Activated CD4-positive, alpha-beta T cell treated with anti-CD3 and anti-CD28 coated beads, Interleukin-2, amount 50 U/mL, for 48 hours (primary cell): ENCODE measurements around the gene PLB1.
"Not testable (repeated sequence)": the region's sequence is repeated elsewhere in the genome, so short reads cannot be mapped to it uniquely, and the experiment has no call there.

ENCODE experiments used
- DNase-seq, 2 experiments: peaks; one replicate each; pipeline ENCODE4 v3.0.0-alpha.2; 2020

The PLB1 gene

DNA sequence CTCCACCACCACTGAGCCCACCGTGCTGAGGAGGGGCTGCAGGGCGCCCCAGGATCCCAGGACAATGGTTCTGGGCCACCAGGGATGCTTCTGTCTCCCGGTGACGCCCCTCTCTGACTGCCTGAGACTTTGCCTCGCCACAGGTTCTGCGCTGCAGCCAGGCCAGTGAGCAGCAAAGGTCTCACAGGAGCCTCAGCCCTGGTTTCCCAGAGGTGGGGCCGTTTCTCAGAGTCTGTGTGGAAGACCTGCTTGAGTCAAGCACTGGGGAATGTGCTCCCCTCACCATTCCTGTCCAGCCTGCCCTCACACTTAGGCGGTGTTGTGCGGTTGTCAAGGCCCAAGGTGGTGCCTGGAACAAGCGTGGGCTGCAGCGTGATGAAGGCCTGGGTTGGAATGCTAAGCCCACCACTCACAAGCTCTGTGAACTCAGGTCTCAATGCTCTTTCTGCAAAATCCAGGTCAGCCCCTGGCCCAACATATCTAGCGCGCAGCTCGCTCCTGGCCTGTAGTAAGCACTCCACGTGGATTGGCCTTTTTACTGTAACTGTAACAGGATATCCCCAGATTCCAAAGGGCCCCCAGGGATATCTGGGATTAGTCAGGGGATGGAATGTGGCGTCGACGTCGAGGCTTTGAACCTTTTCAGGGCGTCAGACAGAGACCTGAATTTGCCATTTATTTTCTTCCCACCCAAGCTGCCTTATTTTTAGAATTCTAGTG, 47.6 kb downstream of the PLB1 start:
- no peak for DNase-seq

DNA sequence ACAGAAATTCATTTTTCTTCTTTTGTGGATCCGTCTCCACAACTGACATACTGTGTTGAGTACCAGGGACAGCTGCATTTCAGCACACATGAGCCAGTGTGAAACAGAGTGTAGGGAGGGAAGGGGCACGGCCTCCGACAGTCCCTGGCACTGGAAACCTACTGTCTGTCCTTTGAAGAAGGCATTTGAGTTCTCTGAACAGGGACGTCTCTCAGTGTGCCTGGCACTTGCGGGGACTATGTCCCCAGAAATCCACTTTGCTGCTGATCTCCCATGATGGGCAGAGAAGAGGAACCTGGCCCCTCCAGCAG, 48.1 kb downstream of the PLB1 start:
- no peak for DNase-seq

DNA sequence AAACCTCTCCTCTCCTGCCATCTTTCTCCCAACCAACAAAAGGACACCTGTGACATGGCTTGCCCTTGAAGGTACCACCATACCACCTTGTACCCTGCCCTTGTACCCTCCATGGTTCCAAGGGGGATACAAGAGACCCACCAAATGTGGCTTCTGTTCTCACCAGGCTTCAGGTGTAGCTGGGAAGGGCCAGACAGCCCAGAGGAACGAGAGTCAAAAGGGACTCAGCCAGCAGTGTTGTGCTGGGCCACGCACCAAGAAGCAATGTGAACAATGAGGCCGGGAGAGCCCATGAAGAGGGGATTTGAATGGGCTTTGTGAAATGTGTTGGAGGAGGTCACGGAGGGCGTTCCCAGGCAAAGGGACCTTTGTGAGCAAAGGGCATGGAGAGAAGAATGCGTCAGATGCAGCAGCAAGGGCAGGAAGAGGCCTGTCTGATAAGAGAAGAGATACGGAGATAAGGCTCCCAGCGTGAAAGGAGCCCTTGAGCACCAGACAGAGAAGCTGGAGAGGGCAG, 48.6 kb downstream of the PLB1 start:
- DNase-seq = peak; percentile 23 to 29

DNA sequence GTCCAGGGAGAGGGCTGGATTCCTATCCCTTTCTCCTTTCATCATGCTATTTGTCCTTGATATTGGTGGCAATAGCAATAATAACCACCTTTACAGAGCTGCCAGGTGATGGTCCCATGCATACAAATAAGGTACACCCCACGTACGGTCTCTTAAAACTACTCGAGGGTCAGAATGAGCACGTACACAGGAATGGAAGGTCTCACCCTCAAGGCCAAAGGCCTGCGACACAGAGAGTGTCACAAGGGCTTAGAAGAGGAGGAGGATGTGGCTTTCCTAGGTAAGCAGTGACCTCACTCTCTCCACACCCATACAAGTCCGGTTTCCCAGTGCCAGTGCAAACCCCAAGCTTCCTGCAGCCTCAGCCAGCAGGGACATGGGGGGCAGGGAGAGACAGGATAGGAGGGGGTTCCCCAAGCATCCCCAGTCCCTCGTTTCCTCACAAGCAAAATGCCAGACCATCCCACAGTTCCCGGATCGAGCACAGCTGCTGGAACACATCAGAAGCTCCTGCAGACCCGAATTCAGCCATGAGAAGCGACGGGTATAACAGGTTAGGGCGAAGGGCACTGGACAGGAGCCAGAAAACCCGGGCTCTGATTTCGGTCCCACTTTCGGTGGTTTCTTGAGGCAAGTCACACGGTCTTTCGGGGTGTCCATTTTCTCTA, 49.2 kb downstream of the PLB1 start:
- DNase-seq = peak; percentile 31 to 43

DNA sequence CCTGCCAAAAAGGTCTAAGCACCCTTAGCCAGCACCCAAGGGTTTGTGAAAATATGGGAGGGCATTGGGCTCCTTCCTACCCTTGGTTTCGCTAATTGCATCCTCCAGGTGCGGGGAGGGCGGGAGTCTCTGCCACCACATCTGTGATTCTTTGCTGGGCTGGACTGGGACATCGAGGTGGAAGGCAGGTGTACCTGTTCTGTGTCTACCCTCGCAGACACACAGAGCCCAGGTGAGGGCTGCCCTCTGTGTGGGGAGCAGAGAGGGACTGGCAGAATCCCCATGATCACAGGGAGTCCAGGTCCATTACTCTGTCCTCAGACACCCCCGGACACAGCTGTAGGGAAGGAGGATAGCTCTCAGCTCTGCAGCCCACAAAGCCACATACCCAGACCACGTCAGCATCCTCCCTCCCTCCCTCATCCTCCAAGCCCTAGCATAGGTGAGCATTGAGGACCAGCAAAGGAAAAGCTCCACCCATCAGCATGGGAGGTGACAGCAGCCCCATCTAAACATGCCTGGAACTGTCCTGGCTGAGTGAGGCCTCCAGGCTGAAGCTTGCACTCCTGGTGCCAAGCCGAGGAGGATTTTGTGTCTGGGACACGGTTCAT, 49.8 kb downstream of the PLB1 start:
- peak; percentile 22 to 39 for DNase-seq

DNA sequence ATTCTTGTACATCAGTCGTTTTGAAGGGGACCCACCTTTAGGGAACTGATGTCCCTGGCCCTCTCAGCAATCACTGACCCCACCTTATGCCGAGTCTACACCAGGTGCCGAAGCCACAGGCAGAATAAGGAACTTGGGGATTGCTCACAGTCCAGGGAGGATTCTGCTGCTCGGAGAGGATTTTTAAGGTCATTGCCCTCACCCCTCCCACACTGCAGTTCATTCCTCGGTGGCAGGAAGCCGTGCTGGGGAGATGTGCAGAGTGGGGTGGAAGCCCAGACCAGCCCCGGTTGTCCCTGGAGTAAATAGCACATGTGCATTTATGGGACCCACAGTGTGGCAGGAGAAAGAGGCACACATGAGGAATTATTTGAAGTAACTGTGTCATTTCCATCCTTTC, 50.4 kb downstream of the PLB1 start:
- no peak for DNase-seq

DNA sequence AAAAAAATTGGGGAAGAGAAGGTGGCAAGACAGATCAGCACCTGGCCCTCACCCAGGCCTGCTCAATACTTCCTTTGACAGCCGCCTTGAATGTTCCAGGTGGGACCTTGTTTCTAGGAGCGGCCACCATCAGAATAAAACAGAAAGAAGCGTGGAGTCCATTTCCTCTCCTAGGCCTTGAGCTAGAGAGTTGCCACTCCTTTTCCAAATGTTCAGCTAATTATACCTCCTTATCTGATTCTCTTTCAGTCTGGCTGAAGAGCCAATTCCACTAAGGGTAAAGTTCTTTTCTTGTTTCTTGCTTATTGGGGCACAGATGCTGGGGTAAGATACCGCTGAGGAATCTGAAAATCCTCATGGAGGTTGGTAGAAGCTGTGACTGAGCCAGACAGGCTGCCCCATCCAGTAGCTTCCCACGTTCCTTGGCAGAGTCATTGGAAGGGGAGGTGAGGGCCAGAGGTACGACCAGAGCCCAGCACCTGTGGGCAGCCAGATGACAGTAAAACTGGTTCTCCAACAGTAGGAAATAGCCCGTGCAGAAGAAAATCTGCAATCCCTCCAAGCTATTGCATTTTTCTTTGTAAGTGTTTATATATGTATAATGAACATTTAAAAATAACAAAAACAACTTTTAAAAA, 51.5 kb downstream of the PLB1 start:
- DNase-seq = no peak

DNA sequence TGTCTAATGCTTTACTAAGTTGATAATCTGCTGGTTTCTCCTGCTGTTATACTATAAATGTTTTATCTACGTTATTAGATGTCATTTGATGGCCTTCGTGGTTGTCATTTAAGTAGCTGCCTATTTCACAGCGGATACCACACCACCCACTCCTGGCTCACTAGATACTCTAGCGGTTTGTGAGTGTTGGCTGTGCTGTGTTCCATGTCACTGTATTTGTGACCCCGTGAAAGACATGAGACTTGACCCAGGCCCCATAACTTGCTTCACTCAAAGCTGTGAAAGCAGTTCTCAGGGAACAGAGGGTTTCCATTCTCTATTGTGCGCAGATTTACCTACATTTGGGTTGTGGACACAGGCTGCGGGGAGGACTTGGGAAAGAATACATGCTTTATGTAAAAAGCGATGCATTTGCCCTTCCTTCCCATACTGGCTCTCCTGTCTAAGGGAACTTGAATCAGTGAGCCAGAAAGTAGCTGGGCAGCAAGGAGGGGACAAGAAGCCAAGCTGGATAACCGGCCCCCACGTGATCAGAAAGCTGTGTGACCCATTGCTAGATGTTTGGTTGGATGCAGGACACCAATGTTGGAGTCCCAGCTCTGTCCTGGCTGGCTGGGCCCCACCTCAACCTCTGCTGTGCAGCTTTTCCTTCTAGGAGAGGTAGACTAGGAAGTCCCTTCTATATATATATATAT, 52.2 kb downstream of the PLB1 start:
- DNase-seq = peak; percentile 14 to 29

DNA sequence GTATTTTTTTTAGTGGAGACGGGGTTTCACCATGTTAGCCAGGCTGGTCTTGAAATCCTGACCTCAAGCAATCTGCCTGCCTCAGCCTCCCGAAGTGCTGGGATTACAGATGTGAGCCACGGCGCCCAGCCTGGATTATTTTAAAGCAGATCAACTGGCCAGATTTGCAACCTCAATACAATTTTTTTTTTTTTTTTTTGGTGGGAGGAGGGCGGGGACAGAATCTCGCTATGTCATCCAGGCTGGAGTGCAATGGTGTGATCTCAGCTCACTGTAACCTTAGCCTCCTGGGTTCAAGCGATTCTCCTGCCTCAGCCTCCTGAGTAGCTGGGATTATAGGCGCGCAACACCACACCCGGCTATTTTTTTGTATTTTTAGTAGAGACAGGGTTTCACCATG, 54.5 kb downstream of the PLB1 start:
- not testable (repeated sequence) for DNase-seq

DNA sequence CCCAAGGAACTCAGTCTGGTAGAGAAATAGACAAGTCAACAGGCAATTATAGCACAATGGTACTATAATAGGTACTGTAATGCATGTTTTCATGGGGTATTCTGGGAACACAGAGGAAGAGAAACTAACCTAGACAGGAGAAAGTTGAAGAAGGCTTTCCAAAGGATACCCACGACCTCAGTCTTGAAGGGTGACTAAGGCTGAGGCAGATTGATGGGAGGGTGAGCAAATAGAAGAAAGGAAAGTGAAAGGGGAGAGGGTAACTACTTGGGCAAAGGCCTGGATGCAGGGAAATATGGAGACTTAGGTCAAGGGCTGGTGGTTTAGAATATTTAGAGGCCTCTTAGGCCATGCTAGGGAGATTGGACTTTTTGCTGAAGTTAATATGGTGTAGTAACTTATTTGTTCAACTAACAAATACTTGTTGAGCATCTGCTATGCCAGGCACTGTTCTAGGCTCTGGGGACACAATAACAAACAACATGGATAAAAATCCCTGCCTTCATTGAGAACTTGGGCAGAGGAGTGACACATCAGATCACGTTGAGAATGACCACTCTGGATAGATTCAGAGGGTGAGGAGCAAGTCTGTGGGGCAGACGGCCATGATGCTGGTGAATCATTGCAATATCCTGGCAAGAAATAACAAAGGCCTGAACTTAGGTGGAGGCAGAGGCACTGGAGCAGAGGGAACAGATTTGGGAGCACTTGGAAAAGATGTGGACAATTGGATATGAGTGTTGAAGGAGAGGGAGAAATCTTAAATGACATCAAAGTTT, 56.4 kb downstream of the PLB1 start:
- DNase-seq = no peak

DNA sequence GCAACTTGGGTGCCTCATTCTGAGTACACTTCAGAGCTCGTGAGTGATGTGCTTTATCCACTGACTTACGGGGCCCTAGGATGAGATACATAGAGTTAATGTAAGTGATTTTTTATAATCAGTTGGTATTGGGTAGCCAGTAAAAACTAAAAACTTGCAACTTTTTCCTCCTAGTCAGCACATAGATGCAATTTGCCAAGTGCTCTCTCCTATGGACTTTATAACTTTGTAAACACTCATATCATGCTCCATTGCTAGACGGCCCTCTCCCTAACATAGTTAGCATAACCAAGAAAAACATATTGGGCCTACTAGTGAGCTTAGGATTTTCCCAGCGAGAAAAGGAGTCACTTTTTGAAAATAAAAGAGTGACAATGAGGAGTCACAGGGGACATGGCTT, 60.4 kb downstream of the PLB1 start:
- DNase-seq = no peak

DNA sequence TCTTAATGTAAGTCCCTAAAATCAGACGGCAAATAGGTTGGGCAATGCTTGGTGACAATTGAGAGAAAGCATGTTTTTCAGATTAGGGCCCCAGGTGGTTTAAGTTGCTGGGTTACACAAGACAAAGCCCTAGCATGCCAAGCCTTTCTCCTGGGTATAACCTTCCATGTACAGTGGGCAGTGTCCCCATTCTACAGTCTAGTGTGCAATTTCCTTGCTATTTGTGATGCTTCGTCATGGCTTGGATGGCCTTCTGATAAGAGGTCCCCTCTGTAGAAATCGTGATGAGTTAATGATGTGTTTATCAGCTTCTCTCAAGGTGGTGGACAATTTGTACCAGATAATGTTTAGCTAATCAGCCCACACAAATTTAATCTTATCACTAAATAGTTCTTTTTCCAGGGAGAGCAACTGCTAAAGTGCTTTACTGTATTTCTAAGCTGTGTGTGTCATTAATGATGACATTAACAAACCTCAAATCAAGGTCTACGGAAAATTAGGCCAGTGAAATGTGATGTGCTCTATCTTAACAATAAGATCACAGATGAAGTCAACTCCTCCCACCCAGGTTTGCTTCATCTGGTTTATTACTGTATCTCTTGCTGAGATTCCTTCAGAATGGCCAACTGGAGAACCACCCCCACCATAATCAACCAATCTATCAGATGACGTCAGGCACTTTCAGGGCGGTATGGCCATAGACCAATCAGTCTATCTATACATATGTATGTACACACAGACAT, 61.7 kb downstream of the PLB1 start:
- no peak for DNase-seq

DNA sequence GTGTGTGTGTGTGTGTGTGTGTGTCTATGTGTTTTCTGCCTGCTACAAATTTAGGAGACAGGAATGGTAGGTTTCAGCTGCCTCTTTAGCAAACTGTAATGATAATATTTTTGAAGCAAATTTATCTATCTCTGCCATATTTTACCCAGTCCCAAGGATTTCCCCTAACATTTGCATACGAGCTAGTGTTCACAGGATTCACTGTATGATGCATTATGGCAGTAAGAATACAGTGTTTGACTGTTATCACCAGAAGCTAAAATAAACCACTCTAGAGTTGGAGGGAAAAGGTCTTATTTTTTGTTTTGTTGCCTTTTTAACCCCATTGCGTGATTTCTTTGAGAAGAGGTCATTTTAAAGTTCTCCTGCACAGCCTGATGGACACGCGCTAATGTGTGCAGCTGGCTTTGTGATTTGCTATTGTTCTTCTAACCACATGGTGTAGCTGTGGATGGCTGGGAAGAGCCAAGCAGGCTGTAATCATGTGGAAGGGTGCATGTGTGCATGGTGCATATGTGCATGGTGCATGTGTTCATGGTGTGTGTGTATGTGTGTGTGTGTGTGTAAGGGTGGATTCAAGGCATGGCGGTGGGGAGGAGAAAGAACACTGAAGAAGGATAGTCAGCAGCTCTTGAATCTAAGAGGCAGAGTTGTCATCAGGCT, 62.4 kb downstream of the PLB1 start:
- DNase-seq = no peak

DNA sequence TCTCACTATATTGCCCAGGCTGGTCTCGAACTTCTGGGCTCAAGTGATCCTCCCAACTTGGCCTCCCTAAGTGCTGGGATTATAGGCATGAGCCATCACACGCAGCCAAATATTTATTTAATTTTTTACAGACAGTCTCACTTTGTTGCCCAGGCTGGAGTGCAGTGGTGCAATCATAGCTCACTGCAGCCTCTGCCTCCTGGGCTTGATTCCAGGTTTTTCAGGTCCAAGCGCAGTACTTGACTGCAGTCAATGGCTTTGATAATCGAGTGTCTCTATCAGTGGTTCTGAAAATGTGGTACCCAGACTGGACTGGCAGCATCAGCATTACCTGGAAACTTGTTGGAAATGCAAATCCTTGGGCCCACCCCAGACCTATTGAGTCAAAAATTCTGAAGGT, 63.1 kb downstream of the PLB1 start:
- DNase-seq = no peak

DNA sequence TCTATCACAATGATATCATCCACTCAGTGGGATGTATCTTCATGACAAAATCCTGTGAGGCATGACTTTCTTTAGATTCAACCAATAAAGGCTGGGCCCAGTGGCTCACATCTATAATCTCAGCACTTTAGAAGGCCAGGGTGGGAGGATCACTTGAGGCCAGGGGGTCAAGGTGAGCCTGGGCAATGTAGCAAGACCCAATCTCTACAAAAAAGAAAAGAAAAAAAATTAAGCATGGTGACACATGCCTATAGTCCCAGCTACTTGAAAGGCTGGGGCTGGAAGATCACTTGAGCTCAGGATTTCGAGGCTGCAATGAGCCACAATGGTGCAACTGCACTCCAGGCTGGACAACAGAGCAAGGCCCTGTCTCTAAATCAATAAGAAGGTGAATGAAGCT, 68.0 kb downstream of the PLB1 start:
- DNase-seq = no peak

DNA sequence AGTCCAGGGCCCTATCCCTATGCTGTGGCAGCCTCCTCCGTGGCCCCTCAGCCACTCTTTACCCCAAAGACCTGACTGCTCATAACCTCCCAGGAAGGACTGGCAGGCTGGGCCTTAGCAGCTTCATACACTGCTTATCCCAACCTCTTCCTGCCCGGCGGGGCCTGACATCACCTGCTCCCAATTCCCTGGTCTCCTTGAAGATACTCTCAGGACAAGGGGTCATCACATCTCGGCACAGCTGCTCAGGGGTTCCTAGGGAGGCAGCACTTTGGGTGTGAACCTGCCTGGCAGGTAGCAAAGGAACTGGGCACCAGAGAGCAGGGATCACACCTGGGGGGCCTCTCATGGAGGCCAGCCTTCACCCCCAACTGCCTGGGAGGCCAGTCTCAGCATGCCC, 68.5 kb downstream of the PLB1 start:
- no peak for DNase-seq

DNA sequence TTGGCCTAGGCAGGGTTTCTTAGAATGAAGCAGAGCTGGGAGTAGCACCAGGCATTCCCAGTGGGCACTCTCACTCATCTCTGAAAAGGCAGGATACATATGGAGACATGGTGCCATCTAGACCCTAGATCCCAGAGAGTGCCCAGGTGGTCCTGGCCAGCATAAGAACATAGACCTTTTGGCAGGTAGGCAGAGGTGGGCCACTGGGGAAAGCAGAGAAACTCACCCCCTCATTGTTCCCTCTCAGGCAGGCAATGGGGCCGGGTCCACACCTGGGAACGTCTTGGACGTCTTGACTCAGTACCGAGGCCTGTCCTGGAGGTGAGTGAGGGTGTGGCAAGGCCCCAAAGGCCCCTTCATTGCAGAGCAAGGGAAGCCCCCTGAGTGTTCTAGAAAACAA, 69.2 kb downstream of the PLB1 start:
- no peak for DNase-seq

DNA sequence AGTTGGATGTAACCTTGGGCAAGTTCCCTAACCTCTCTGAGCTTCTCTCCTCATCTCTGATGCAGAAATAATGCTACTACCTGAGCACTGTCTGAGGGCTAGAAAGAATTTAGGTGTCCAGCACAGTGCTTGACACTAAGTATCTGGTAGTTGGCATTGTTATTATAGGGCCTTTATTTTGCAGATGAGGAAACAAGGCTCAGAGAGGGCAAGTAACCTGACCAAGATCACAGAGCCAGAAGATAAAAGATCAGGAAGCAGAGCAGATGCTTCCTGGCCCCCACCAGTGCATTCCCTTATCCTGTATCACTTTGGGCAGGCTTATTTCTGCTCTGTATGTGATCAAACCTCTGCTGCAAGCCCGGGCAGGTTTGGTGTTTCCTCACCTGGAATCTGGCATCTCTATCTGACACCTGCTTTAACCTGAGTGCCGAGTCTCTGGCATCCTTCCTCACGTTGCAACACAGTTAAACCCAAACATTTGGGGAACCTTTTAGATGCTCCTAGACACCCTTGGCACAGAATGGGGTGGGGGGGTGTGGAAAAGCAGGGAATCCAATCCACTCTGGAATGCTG, 69.9 kb downstream of the PLB1 start:
- no peak for DNase-seq

DNA sequence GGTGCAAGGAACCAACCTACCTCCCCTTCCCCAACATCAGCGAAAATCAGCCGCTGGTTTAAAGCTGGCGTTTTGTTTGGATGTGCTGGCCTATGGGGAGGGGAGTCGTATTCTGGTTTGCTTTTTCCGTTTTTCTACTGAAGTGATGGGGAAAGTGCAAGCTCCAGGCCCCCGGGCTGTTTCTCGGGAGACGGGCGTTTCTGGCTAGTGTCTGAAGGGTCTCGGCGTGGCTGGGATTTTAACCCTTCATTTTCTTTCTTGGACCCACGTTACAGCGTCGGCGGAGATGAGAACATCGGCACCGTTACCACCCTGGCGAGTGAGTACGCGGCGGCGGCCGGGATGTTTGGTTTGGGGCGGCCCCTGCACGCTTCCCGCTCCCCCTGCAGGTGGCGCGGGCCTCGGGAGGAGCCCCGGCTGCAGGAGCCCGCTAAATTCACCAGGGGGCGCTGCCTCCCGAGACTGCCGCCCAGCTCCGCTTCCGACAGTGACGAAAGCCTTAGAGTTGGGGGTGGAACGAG, 70.7 kb downstream of the PLB1 start:
- DNase-seq = peak; percentile 90 to 92

DNA sequence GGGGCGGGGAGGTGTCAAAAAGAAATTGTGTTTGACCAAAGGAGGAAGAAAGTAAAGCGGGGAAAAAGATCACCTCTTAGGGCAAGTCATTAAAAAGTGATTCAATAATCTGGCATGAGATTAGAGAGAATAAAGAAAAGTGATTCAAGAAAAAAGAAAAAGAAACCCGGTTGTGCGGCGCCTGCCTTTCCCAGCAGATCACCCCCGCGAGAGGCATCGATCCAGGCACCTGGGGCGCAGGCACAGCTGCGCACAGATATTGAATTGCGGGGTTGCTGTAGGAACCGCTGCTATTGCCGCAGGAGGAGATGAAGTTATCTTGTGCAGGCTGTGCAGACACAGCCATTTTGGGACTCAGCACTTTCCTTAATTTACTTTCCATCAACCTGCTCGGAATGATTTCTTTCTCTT, 71.2 kb downstream of the PLB1 start:
- DNase-seq = peak in 1 of 2 experiments; percentile 45
